ENCODE results near the gene RER1.

Gene RER1, protein sequence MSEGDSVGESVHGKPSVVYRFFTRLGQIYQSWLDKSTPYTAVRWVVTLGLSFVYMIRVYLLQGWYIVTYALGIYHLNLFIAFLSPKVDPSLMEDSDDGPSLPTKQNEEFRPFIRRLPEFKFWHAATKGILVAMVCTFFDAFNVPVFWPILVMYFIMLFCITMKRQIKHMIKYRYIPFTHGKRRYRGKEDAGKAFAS

DNA sequence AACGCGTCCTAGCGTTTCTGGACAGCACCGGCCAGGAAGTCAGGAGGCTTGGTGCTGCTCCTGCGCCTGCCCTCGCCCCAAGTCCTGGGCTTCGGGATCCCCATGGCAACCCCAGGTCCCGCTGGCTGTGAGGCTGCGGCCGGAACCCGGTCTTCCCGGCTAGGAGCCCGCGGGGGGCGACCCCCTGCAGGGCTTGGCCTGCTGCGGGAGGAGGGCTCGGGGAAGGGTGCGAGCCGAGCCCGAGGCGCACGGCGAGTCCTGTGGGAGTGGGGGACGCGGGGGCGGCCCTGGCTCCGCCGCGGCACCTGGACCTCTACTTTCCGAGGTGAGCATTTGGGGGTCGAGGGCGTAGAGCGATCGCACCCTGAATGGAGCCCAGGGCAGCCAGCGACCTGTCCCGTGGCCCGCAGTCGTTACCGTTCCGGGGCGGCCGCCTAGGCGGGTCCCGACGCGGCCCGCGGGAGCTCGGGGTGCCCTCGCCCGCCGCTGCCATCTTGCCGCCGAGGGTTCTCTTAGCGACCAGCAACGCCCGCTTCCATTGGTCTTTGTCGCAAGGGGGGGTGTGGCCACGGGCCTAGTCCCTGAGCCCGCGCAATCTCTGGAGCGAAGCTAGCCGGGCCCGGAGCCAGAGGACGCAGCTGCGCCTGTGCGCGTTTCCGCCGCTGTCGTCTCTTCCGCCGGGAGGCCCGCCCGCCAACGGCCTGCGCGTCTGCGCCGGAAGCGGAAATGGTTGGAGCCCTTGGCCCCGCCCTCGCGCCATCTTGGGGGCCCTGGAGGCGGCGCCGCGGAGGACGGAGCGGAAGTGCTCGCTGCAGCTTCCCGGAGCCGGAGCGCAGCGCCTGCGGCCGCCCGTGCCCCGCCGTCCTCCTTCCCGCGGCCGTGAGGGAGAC is at the start of gene RER1, which contains the start of gene MORN1:
RER1 (plus strand) TSS at position 801 of the 890 bp plus-strand sequence. CDS start 3,950 bp downstream, outside the sequence.
MORN1 (minus strand) TSS at position 514 of the 890 bp plus-strand sequence; CDS start at position 493, 21 bp downstream.
- DNase-seq = peak; percentile 99

DNA sequence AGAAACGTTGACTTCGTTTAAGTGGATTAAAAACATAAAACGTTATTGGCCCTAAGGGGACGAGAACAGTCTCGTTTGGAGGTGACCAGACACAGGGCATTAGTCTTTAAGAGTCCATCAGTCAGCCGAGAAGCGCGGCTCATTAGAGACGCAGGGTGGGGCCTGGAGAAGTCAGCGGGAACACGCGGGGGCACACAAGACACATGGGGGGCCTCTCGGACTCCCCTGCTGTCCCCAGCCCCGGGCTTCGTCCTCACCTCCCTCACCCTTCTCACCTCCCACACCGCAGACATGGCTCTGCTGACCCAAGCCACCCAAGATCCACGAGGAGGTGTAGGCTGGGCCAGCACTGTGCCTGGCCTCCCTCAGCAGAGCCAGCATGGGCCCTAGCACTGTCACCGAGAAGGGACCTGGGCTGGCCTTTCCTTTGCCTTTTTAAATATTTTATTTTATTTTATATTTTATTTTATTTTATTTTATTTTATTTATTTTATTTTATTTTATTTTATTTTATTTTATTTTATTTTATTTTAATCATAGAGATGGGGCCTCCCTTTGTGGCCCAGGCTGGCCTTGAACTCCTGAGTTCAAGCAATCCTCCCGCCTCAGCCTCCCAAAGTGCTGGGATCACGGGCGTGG is 49.1 kb upstream of the RER1 start:
- DNase-seq = no peak

DNA sequence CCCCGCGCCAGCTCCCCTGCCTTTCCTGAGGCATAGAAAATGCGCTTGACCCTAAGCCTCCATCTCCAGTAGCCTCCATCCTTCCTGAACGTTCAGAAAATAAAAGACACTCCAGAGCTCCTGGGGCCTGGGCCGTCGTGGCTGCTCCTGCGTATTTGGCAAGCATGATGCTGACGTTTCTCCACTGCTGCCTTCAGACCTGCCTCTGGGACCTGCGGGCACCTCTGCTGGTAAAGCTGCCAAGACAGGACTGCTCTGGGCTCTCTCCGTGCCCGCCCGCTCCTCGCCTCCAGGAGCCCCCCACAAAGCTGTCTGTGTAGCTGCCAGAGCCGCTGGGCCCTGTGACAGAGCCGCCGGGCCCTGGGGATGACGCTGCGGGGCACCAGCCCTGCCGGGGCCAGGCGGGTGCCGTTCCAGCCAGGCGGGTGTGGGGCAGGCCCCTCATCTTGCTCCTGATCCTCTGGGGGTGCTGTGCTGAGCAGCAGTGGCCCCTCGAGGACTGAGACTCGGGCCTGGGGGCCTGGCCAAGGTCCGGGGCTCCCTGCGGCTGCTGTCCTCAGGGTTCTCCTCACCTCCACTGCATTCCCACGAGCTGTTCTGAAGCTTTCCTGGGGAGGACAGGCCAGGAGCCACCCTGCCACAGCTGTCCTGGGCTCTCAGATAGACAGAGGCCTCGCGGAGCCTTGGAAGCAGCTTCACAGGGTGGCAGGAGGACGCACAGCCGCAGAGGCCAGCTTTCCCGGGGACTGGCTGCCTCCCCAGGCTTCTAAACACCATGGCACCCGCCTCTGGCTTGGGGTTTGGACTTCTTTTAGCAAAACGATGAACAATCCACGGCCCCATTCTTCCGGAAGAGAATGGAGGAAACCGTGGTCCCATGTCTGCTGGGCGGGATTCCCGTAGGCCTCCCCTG is 48.4 kb upstream of the RER1 start:
- no peak for DNase-seq

DNA sequence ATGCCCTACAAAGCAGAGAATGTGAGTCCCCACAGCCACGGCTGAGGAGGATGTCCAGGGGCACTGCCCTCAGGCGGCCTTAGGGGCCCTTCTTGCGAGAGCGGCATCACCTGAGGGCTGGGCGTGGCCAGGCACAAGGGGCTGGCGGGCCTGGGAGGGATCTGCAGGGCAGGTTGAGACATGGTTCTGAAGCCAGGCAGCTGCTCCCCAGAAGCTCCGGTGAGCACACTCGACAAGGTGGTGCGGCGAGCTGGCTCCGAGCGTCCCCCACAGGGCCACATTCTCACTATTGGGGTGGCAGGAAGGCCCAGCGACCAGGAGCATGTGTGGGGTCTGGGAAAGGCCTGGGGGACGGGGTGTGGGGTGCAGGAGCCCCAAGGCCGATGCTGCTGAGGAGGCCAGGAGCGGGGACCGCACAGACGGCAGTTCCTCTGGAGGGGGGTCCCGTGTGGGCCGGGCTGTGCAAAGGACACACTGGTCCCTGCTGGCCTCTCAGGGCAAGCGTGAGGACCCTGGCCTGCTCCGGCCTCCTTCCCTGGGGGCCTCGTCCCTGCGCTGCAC is 47.4 kb upstream of the RER1 start:
- DNase-seq = no peak

DNA sequence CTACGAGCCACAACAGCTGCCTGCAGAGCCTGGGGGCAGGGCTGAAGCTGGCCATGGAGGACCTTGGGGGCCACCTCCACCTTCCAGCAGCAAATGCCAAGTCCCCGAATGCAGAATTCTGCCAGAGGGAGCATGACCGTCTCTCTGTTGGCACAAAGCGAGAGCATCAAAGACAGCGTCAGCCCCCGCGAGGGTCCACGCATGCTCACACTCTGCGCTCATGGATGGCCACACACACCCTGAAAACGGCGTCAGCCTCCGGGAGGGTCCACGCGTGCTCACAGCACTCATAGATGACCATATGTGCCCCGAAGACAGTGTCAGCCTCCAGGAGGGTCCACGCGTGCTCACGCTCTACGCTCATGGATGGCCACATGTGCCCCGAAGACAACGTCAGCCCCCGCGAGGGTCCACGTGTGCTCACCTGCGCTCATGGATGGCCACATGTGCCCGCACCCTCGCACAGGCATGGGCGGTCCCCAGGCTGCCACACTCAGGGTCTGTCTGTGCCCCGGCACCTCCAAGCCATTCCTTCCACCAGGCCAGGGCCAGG is 46.8 kb upstream of the RER1 start:
- DNase-seq = no peak

DNA sequence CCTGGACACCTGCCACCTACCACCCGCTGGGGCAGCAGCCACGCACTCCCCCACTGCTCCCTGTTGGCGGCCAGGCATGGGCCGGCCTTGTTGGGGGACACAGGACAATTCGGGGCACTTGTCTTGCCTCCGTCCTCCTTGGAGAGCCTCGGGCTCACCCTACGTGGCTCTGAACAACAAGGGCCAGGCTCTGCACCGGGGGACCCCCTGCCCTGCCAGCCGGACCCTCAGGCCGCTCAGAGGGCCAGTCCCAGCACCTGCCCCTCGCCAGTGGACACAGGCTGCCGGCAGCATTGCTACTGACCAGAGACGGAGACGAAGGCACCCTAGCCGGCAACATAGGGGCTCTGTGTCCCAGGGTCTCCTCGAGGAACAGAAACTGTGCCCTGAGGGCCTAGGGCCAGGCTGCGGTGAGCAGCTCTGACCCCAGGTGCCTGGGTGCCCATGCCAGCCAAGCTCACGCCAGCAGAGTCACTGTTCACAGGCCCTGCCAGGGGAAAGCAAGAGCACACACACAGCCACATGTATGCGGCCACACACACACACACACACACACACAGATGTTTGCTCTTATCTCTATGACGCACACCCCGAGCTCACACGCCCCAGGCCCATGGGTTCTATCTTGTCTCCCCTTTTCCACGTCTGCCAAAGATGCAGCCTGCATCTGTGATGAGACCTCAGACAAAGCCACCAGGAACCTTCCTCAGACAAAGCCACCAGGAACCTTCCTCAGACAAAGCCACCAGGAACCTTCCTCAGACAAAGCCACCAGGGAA is 46.2 kb upstream of the RER1 start:
- no peak for DNase-seq

DNA sequence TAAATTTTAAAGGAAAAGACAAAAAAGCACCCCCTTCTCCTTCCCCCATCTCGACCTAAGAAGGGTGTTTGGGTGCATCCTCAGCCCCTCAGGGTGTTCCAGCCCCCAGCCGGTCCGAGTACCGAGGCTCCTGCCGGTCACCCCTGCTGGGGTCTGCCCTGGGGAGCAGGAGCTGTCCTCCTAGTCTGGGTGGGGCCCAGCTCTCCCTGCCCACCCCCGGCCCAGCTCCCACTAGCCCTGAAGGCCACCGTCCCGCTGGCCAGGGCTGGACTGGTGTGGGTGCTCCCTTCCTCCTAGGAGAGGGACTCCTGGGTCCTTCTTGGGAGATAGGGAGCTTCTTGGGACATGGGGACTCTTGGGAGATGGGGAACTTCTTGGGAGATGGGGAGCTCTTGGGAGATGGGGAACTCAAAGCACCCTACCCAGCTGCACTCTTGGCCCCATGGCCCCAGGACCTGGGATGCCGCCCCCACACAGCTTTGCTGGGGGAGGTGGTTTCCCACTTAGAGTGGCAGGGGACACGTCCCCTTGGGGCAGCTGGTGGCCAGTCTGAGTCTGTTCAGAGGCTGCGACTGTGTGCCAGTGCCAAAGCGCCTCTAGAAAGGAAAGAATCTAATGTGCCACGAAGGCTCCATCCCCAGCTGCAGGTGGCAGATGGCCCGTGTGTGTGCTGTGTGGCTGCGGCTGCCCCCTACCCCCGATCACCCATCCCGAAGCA is 44.8 kb upstream of the RER1 start:
- no peak for DNase-seq

DNA sequence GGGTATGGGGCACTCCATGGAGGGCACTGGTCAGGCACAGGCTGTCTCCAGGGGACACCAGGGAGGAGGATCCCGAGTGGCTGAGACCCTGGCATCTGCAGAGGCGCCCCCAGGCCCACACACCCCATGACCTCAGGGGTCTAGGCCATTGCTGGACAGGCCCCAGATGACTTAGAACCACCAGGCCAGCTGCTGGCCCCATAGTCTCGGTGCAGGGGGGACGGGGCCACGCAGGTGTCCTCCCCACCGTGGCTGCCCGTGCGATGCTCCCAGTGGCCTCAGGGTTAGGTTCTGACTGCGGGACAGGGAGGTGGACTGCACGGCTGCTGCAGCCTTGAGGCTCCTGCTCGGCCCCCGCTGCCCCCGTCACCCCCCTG is 44.2 kb upstream of the RER1 start:
- no peak for DNase-seq

DNA sequence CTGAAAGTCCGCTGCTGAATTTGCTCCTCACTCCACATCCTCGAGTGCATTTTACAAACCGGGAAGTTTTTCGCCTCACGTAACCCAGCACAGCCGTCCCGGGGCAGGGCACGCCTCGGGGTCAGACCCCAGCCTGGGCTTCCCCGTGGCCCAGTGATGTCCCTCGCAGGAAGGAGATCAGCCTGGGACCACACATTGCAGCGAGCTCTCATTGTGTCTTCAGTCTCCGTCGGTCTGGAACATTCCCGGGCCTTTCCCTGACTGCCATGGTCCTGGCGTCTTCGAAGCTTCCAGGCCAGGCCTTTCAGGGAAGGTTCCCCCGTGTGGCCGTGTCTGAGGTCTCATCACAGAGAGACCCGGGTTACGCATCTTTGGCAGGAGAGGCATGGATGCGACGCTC is 43.7 kb upstream of the RER1 start:
- no peak for DNase-seq

DNA sequence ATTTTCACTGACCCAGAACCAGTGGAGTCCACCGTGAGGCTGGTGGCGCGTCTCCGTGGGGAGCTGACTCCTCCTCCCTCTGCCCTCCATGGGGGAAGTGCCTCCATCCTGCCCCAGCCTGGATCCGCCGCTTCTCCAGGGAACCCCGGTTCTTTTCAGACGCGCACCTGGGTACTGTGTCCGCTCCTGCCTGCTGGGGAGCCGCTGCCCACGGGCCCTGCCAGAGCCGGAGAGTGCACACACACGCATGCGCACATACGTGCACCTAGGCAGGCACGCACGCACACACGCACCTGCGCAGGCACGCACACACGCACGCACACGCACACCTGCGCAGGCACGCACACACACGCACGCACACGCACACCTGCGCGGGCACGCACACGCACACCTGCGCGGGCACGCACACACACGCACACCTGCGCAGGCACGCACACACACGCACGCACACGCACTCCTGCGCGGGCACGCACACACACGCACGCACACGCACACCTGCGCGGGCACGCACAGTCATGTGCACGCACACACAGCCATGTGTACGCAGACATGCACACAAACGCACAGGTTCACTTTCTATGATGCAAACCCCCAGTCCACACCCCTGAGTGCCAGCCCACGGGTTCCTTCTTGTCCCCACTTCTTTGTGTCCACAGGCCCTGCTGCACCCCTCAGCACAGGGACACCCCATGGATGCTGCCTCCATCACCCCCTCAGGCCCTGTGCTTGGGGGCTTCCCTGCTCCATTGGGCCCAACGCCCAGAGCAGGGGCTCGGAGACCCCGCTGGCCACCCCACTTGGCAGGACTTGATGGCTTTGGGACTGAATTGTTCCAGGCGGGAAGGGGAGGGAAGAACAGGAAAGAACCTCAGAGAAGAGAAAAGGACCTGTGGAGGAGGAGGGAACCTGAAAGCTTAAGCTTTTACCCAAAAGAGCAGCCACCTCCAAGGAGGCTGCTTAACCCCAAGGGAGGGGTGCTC is 43.0 kb upstream of the RER1 start:
- no peak for DNase-seq

DNA sequence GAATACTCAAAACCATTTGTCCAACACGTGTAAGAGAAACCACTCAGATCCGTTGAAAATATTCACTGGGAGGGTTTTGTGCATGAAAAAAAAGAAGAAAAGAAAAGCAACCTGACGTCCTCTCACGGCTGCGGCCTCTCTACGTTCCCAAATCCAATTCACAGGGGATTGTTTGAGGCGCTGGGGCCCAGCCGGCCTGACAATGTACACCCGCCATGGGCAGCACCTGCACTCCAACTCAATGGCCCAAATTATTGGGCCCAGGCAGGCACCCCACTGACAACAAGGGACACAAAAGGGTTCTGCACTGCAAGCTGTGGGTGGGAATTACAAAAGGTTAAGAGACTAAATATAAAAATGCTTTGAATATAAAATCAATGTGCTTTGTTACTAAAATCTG is 41.8 kb upstream of the RER1 start:
- no peak for DNase-seq

DNA sequence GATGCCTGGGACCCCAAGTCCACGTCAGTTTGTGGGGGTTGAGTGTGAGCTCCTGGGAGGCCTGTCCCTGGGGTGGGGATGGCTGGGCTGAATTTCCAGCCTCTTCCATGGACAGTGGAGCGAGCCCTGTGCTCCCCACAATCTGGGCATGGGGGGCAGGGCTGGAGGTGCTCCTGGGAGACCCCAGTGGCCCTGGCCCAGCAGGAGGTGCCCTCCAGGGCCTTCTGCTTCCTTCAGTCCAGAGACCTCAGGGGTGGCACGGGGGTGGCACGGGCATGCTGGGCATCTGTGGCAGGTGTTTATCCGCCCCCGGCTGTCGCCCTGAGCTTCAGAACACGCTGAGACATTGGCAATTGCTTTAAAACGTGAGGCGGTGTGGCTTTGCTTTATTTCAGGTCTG is 41.1 kb upstream of the RER1 start:
- no peak for DNase-seq

DNA sequence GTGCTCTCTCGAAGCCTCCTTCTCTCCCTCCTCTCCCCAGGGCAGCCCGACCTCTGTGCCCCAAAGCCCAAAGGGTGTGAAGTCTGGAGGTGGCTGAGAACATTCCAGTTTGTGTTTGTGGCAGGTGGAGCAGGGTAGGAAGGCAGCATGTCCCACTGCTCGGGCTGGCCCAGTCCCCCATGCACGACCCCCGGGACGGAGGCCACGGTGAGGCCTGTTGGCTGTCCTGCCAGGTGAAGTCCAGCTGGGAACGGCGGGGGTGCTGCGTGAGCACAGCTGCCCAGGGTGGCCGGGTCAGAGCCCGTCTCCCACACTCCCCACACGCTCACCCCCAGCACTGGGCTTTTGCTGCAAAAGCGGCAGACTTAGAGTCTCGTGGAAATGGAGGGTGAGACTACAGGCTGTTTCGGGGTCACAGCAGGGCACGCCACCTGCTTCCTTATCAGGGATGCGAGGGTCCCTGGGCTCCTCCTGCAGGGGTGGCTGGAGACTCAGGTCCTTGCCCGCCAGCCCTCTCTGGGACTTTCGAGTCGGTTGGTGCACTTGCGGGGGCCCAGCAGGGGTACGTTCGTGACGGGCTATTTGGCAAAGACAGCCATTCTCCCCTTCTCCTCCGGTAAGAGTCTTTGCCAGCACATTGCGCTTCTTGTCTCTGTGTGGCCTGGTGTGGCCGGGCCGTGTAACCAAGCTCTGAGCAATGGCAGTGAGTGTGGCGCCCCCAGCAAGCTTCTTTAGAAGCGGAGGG is 40.6 kb upstream of the RER1 start:
- no peak for DNase-seq

DNA sequence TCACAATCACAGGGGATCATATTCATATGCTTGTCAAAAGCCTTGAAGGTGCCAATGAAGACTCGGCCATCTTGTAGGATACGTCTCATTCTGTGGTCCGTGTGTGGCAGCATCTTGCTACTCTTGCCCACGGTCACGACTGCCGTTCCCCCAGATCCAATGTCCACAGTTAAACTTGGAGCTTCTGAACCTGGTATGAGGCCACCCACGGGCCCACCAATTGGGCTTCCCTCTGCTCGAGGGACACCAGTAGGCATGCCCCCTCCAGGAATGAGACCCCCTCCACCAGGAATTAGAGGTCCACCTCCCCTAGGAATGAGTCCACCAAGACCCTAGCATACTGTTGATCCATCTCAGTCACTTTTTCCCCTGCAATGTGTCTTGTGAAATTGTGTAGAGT is 39.9 kb upstream of the RER1 start:
- no peak for DNase-seq

DNA sequence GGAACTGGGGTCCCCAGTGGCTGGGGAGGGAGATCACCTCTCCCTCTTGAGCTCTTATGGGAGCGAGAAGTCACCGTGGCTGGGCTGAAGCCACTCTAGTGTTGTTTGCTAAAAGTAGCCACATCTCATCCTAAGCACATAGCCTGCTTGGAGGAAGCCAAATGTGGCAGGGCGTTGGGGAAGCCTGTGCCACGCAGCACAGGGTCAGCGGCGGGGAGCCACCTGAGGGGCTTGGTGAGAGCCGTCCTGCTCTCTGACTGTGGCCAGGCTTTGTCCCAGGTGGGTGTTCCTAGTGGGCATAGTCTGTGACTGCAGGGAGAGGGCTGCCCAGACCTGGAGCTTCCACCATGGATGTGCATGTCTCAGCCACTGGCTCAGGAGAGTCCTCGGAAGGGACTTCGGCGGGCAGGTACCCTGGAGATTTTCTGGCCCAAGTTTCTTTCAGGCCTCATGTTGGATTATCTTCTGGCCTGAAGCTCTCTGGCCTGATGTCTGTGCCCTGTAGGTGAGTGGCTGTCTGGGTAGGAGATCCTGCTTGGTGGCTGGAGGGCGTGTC is 39.2 kb upstream of the RER1 start:
- DNase-seq = no peak

DNA sequence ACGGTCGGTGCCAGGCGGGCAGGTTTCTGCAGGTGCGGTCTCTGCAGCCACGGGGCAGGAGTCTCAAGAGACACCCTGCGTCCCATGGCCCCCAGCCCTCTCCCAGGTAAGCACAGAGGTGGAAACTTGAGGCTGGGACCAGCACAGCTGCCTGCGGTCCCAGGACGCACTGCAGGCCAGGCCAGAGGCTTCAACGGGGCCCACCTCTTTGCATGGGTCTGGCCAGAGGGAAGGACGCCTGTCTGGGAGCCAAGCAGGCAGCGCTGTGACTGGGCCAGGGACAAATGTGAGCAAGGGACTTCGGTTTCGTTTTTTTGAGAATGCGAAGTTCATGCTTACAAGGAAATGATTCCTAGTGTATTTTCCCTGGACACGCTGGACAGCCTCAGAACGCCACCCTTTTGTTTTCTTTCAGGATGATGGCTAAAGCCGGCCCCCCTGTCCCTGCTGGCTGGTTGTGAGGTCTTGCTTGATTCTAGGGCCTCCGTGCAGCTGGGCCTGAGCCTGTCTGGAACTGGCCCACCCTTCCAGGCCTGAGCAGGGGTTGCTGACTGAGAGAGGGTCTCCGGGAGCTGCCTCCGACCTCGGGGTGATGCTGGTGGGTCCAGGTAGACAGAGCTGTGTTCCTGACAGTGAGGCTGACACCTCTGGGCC is 38.6 kb upstream of the RER1 start:
- DNase-seq = no peak

DNA sequence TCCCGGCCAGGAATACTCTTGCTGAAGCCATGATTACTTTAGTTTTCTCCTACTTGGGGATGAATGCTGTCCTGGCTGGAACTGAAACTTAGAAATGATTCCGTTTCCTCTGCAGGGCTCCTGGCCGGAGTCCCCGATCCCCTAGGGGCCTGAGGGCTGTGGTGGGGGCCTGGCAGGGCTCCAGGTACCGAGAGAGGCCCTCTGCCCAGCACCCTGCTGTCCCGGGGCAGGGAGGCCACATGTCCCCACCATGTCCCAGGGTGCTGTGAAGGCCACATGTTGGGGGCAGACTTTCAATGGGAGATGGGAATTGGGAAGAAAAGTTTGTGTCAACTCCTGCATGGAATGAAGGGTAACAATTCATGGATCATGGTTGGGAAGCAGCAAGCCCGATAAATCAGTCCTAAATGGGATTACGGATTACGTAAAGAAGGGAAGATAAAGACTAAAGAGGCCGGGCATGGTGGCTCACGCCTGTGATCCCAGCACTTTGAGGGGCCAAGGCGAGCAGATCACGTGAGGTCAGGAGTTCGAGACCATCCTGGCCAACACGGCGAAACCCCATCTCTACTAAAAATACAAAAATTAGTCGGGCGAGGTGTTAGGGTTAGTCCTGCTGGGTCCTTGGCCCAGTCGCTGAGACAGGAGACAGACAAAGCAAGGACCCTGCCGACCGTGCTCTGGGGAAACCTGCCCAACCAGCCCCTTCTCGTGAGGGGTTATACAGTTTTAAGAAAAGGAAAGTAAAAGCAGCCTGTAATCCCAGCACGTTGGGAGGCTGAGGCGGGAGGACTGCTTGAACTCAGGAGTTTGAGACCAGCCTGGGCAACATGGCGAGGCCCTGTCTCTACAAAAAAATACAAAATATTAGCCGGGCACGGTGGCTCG is 37.8 kb upstream of the RER1 start:
- no peak for DNase-seq

All from T1000 (cell line).